HCT116 (cell line): ENCODE measurements around the gene TYROBP. TPM values are rescaled to one million over a fixed set of nuclear protein-coding genes. Genes with fewer than 3 reads are reported as not detected.
"Not testable (repeated sequence)": the region's sequence is repeated elsewhere in the genome, so short reads cannot be mapped to it uniquely, and the experiment has no call there.

Experiments
- ATAC-seq: fragments of 200-7000 bp; cut with Tn5 transposase; 2 replicates; pipeline ENCODE4 v1.9.1; 2020; ENCODE audit warnings: mild to moderate bottlenecking, moderate library complexity
- Bru-seq: library from RNA; stranded (reverse); fragments of 400-500 nt; gene quantifications from one replicate; lab custom pipeline; 2021; lab: Mats Ljungman, UMichigan
- BruChase-seq, 2 experiments: library from RNA; stranded (reverse); fragments of 400-500 nt; gene quantifications; one replicate each; lab custom pipeline; 2021; lab: Mats Ljungman, UMichigan
- BruUV-seq: library from RNA; stranded (reverse); fragments of 400-500 nt; replicated peaks from 2 replicates; lab custom pipeline; 2021; lab: Mats Ljungman, UMichigan
- CTCF ChIA-PET: fragments of 300-600 bp; sonication (Branson Sonifier 250); formaldehyde crosslinking; loops from one replicate; lab custom pipeline; 2021; ENCODE audit warnings: antibody characterized with exemption; lab: Charles Lee
- POLR2A ChIA-PET: fragments of 300-600, 350-600 bp; sonication (Branson Sonifier 250); formaldehyde crosslinking; loops from one replicate; lab custom pipeline; 2021; ENCODE audit warnings: antibody characterized with exemption; lab: Charles Lee
- RAD21 ChIA-PET, 2 experiments: fragments of 300-600 bp; sonication (Branson Sonifier 250); formaldehyde crosslinking; loops; one replicate each; lab custom pipeline; 2023; ENCODE audit warnings: low total read pairs in 2 of 2; ENCODE audit not compliant: uncharacterized antibody in 2 of 2, unreplicated experiment in 2 of 2, low non-redundant PET in 1 of 2; lab: Charles Lee
- DNase-seq: peaks from one replicate; pipeline ENCODE4 v3.0.0-alpha.2; 2010; ENCODE audit warnings: low read depth, low spot score
- H2AFZ ChIP-seq: fragments of 200-600 bp; shearing (Covaris generic), sonication (generic); 2 replicates; pipeline ENCODE4 v1.6.1; 2017; ENCODE audit warnings: low read depth, mixed run types, mixed read lengths, antibody characterized with exemption, low read length; ENCODE audit not compliant: poor library complexity, severe bottlenecking
- H3K27ac ChIP-seq: 2 replicates; pipeline ENCODE4 v1.5.1; 2012; ENCODE audit warnings: low read depth, low read length
- H3K27me3 ChIP-seq: fragments of 200-600 bp; sonication (generic); 2 replicates; pipeline ENCODE4 v1.6.1; 2016; ENCODE audit warnings: mixed run types, low read length, mixed read lengths; ENCODE audit not compliant: insufficient read depth
- H3K36me3 ChIP-seq, 2 experiments: fragments of 200-500 bp in 1 of 2; fragments of 200-600 bp in 1 of 2; sonication (Bioruptor generic) in 1 of 2; sonication (generic) in 1 of 2; 2 replicates each; pipeline versions ENCODE4 v1.5.1 to v1.6.1; 2014 to 2016; ENCODE audit warnings: low read length in 2 of 2, inconsistent platforms in 1 of 2, mixed read lengths in 1 of 2, mixed run types in 1 of 2; ENCODE audit not compliant: insufficient read depth in 2 of 2, control insufficient read depth in 1 of 2
- H3K4me1 ChIP-seq, 2 experiments: fragments of 200-600 bp in 1 of 2; sonication (generic) in 1 of 2; 2 replicates each; pipeline versions ENCODE4 v1.5.1 to v1.6.1; 2012 to 2017; ENCODE audit warnings: low read length in 2 of 2, inconsistent platforms in 1 of 2, mild to moderate bottlenecking in 1 of 2, mixed read lengths in 1 of 2, mixed run types in 1 of 2, moderate library complexity in 1 of 2; ENCODE audit not compliant: insufficient read depth in 2 of 2, control insufficient read depth in 1 of 2
- H3K4me2 ChIP-seq: fragments of 200-600 bp; sonication (generic); 2 replicates; pipeline ENCODE4 v1.6.1; 2017; ENCODE audit warnings: mixed run types, low read length, mixed read lengths
- H3K4me3 ChIP-seq, 2 experiments: fragments of 200-600 bp in 1 of 2; sonication (generic) in 1 of 2; replicated peaks in 1 of 2; 2 replicates each; pipeline ENCODE4 v1.5.1; 2011 to 2016; ENCODE audit warnings: low read length in 2 of 2, control low read depth in 1 of 2, low read depth in 1 of 2, mild to moderate bottlenecking in 1 of 2, mixed read lengths in 1 of 2, mixed run types in 1 of 2
- H3K79me2 ChIP-seq: fragments of 200-600 bp; sonication (generic); 2 replicates; pipeline ENCODE4 v1.6.1; 2017; ENCODE audit warnings: mild to moderate bottlenecking, mixed run types, low read length, moderate library complexity, mixed read lengths; ENCODE audit not compliant: insufficient read depth
- H3K9ac ChIP-seq: fragments of 200-600 bp; sonication (generic); 2 replicates; pipeline ENCODE4 v1.6.1; 2016; ENCODE audit warnings: low read length, mixed read lengths
- H3K9me2 ChIP-seq: fragments of 200-600 bp; sonication (generic), shearing (Covaris generic); 2 replicates; pipeline ENCODE4 v1.6.1; 2017; ENCODE audit warnings: mixed run types, mild to moderate bottlenecking, moderate library complexity; ENCODE audit not compliant: insufficient read depth
- H3K9me3 ChIP-seq, 2 experiments: fragments of 200-500 bp in 1 of 2; fragments of 200-600 bp in 1 of 2; sonication (Bioruptor generic) in 1 of 2; sonication (generic) in 1 of 2; 2 replicates each; pipeline ENCODE4 v1.6.1; 2014 to 2017; ENCODE audit warnings: low read length in 2 of 2, mixed read lengths in 2 of 2, inconsistent platforms in 1 of 2, low read depth in 1 of 2, mild to moderate bottlenecking in 1 of 2, mixed run types in 1 of 2, moderate library complexity in 1 of 2; ENCODE audit not compliant: control insufficient read depth in 1 of 2, insufficient read depth in 1 of 2
- H4K20me1 ChIP-seq: fragments of 200-600 bp; sonication (generic), shearing (Covaris generic); 2 replicates; pipeline ENCODE4 v1.6.1; 2017; ENCODE audit warnings: mixed run types, mild to moderate bottlenecking, moderate library complexity; ENCODE audit not compliant: insufficient read depth
- CBX3 ChIP-seq: IDR thresholded peaks from 2 replicates; pipeline ENCODE4 v1.6.1; 2012; ENCODE audit warnings: low read depth
- CTCF ChIP-seq, 3 experiments: fragments of 200-600 bp in 1 of 3; sonication (generic) in 1 of 3; IDR thresholded peaks in 2 of 3; conservative IDR thresholded peaks in 1 of 3; 2 replicates each; pipeline ENCODE4 v1.5.1; 2012 to 2017; ENCODE audit warnings: low read depth in 2 of 3, low read length in 2 of 3, antibody characterized with exemption in 1 of 3, borderline replicate concordance in 1 of 3, control low read depth in 1 of 3, mild to moderate bottlenecking in 1 of 3, mixed read lengths in 1 of 3, mixed run types in 1 of 3, moderate library complexity in 1 of 3; ENCODE audit not compliant: insufficient read depth in 1 of 3
- EGR1 ChIP-seq: IDR thresholded peaks from 2 replicates; pipeline ENCODE4 v1.6.1; 2012; ENCODE audit warnings: low read depth
- EZH2phosphoT487 ChIP-seq: fragments of 200-600 bp; IDR thresholded peaks from 2 replicates; pipeline ENCODE4 v1.6.1; 2018; ENCODE audit warnings: antibody characterized with exemption, borderline replicate concordance
- MAX ChIP-seq: IDR thresholded peaks from 2 replicates; pipeline ENCODE4 v1.6.1; 2012
- POLR2A ChIP-seq: IDR thresholded peaks from 2 replicates; pipeline ENCODE4 v1.7.0; 2011; ENCODE audit warnings: borderline replicate concordance; ENCODE audit not compliant: insufficient read depth, insufficient read length; ENCODE audit errors: extremely low read depth
- POLR2AphosphoS5 ChIP-seq: IDR thresholded peaks from 2 replicates; pipeline ENCODE4 v1.6.1; 2011; ENCODE audit warnings: mild to moderate bottlenecking, low read depth, low read length, moderate library complexity
- SRF ChIP-seq: IDR thresholded peaks from 2 replicates; pipeline ENCODE4 v1.6.1; 2012; ENCODE audit warnings: low read depth
- TCF7L2 ChIP-seq: IDR thresholded peaks from 2 replicates; pipeline ENCODE4 v1.7.0; 2011; ENCODE audit warnings: borderline replicate concordance, inconsistent platforms; ENCODE audit not compliant: insufficient read depth, insufficient read length; ENCODE audit errors: extremely low read depth
- YY1 ChIP-seq: IDR thresholded peaks from 2 replicates; pipeline ENCODE4 v1.6.1; 2011; ENCODE audit warnings: low read length, low read depth, moderate library complexity, mild to moderate bottlenecking; ENCODE audit not compliant: insufficient replicate concordance; ENCODE audit errors: extremely low read depth
- ZFX ChIP-seq: fragments of 450-650 bp; IDR thresholded peaks from 2 replicates; pipeline ENCODE4 v1.6.1; 2017
- ZNF274 ChIP-seq: fragments of 200-500 bp; sonication (Bioruptor generic); IDR thresholded peaks from 2 replicates; pipeline ENCODE4 v1.6.1; 2014; ENCODE audit warnings: mild to moderate bottlenecking, low read depth, low read length, inconsistent platforms
- intact Hi-C: fragments of 100-400 bp; cut with micrococcal nuclease; formaldehyde crosslinking; loops from 2 replicates; pipeline ENCODE4 v1.10.0; 2022
- long read RNA-seq: library from polyadenylated mRNA; unstranded; transcript quantifications from one replicate; pipeline ENCODE4 v2.0.0, GENCODE V29; 2021; ENCODE audit not compliant: unreplicated experiment
- polyA plus RNA-seq: library from polyadenylated mRNA; unstranded; fragments of >200 nt; gene quantifications from 2 replicates; pipeline ENCODE4 v1.2.1, GENCODE V29; 2012; ENCODE audit warnings: missing spikeins
- total RNA-seq: library from RNA; stranded (reverse); gene quantifications from one replicate; pipeline ENCODE4 v1.2.1, GENCODE V29; 2021; ENCODE audit not compliant: unreplicated experiment

Gene TYROBP
- total RNA-seq = 0.49 TPM
- not detected in 2 replicates for polyA plus RNA-seq
- not detected for Bru-seq, nascent RNA
- BruChase-seq, experiment 1, labeled RNA remaining after a 6-hour chase = not detected
- not detected for BruChase-seq, experiment 2, labeled RNA remaining after a 2-hour chase
- long read RNA-seq = 0 reads

- Histone ChIP-seq H3K9me2 (no peaks in the 10 kb centered on the region), H3K9ac (no peak within 1 kb of the TSS), H2AFZ (no peak within 1 kb of the TSS), H3K79me2 (no peaks in the 10 kb centered on the region), H3K4me1 (peaks cover 19 to 43% of the 10 kb centered on the region in 2 experiments), H3K4me3 (no peak within 1 kb of the TSS), H3K27me3 (no peaks in the 10 kb centered on the region), H3K36me3 (no peaks in the 10 kb centered on the region), H3K27ac (no peak within 1 kb of the TSS), H3K9me3 (no peaks in the 10 kb centered on the region), H4K20me1 (no peaks in the 10 kb centered on the region), H3K4me2 (peak within 1 kb of the TSS; percentile 25; the same call in 1 of the 2 replicates)
- DNase-seq (no peak), ATAC-seq (no peak)
- ChIA-PET RAD21 (no interaction called here), POLR2A (no interaction called here), CTCF (no interaction called here)
- TF ChIP-seq EZH2phosphoT487 (no peak), POLR2A (no peak), POLR2AphosphoS5 (no peak), CBX3 (no peak), ZFX (no peak), MAX (no peak), CTCF (IDR thresholded peaks at IDR 0.05 in 2 of 3, conservative IDR thresholded peaks at IDR 0.05 in 1 of 3; ENCODE audit: borderline replicate concordance in 1 of 3, insufficient read depth in 1 of 3, low read depth in 2 of 3, low read length in 2 of 3) (no peak), YY1 (no peak), TCF7L2 (no peak), ZNF274 (no peak), SRF (no peak), EGR1 (no peak)
- BruUV-seq = no TSS peak
- intact Hi-C loops = no loop called here
Observed at GRCh38 chr19:35908010-35908441, at the start of gene TYROBP. TYROBP (minus strand) TSS chr19:35908295; CDS start chr19:35908228, 67 bp downstream.

- H3K9ac ChIP-seq, H3K9me3 ChIP-seq, ATAC-seq, RAD21 ChIA-PET, intact Hi-C loops, CTCF ChIA-PET, H3K27me3 ChIP-seq, H3K4me2 ChIP-seq, H2AFZ ChIP-seq, H3K36me3 ChIP-seq, H3K9me2 ChIP-seq, H4K20me1 ChIP-seq, POLR2A ChIA-PET, H3K27ac ChIP-seq, H3K4me3 ChIP-seq, H3K79me2 ChIP-seq, DNase-seq, BruUV-seq: not testable (repeated sequence)
- H3K4me1 ChIP-seq = peaks cover 9 to 11% of the 10 kb centered on the region in 2 experiments; a peak in 3 of 4 replicates
Observed at GRCh38 chr19:35957411-35957810, 49.3 kb upstream of the TYROBP start.
